ENCODE measurements around the gene TGFB3. TPM values are rescaled to one million over a fixed set of nuclear protein-coding genes. Genes with fewer than 3 reads are reported as not detected.

Gene TGFB3
- 1.3 TPM in 2 replicates for polyA plus RNA-seq
- 1.5 TPM in 2 replicates for polyA minus RNA-seq

DNA sequence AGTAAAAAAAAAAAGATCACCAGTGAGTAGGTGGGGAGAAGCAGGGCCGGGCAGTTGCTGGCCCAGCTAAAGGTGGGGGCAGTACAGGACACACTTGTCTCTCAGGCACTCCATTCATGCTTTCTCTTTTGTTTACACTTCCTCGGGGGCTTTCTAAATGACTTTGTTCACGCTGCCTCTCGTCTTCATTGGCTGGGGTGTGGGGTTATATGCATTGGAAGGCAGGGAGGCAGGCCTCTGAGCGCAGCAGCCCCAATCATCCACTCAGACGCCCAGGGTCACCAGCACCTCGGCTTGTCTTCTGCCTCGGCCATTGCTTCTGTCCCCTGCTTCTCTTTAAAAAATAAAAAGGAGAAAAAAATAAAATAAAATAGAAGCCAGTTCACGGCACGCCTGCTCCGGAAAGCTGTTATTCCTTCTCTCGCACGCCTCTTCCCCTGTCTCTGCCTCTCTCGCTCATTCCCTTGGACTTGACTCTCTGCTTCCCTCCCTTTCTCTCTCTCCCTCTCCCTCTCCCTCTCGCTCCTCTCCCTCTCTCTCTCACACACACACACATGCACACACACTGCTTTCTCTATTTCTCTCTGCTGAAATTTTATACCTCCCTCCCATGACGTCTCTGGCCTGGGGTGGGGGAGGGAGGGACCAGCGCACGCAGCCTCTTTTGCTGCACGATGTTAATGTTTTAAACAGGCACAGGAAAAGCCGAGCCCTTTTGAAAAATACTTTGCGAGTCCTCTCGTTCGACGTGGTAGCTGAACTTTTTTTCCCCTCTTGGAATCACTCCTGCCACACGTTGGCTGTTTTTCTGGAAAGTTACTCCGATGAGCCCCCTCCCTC, at the start of gene TGFB3:
TGFB3 (minus strand) TSS at position 570 of the 840 bp plus-strand sequence. CDS start 1,102 bp downstream, outside the sequence.
- Histone ChIP-seq H3K36me3 (ENCODE audit: insufficient read depth, low read length) (no peaks in the 10 kb centered on the region), H3K9me3 (ENCODE audit: low read length) (no peaks in the 10 kb centered on the region), H3K27me3 (ENCODE audit: insufficient read depth, low read depth, low read length) (peaks cover 5% of the 10 kb centered on the region), H3K4me3 (ENCODE audit: low read length) (peak within 1 kb of the TSS; percentile 83), H3K4me2 (ENCODE audit: low read length) (peak within 1 kb of the TSS; percentile 53), H3K9ac (ENCODE audit: low read length) (peak within 1 kb of the TSS; percentile 60), H3K79me2 (replicated peaks; ENCODE audit: insufficient read depth, low read length) (peaks cover 9% of the 10 kb centered on the region), H3F3A (ENCODE audit: insufficient read depth, low read length, poor library complexity, severe bottlenecking) (no peaks in the 10 kb centered on the region), H3K27ac (ENCODE audit: low read length) (no peak within 1 kb of the TSS), H4K20me1 (ENCODE audit: insufficient read depth) (no peaks in the 10 kb centered on the region), H3K9me2 (ENCODE audit: insufficient read depth, low read length) (no peaks in the 10 kb centered on the region), H2AFZ (ENCODE audit: low read depth, low read length) (peak within 1 kb of the TSS; percentile 30)
- TF ChIP-seq POLR2AphosphoS5 (IDR thresholded peaks at IDR 0.05) (no peak), TAF1 (IDR thresholded peaks at IDR 0.05; ENCODE audit: low read depth) (no peak), MXI1 (conservative IDR thresholded peaks at IDR 0.05; ENCODE audit: poor library complexity, severe bottlenecking) (peak; percentile 67), EP300 (conservative IDR thresholded peaks at IDR 0.05; ENCODE audit: poor library complexity, severe bottlenecking) (no peak), EZH2 (IDR thresholded peaks at IDR 0.05; ENCODE audit: borderline replicate concordance, insufficient read depth, low read length, poor library complexity, severe bottlenecking) (no peak), RAD21 (conservative IDR thresholded peaks at IDR 0.05) (no peak), SMC3 (conservative IDR thresholded peaks at IDR 0.05; ENCODE audit: poor library complexity) (no peak)
- TF ChIP-seq, protein P1, sequence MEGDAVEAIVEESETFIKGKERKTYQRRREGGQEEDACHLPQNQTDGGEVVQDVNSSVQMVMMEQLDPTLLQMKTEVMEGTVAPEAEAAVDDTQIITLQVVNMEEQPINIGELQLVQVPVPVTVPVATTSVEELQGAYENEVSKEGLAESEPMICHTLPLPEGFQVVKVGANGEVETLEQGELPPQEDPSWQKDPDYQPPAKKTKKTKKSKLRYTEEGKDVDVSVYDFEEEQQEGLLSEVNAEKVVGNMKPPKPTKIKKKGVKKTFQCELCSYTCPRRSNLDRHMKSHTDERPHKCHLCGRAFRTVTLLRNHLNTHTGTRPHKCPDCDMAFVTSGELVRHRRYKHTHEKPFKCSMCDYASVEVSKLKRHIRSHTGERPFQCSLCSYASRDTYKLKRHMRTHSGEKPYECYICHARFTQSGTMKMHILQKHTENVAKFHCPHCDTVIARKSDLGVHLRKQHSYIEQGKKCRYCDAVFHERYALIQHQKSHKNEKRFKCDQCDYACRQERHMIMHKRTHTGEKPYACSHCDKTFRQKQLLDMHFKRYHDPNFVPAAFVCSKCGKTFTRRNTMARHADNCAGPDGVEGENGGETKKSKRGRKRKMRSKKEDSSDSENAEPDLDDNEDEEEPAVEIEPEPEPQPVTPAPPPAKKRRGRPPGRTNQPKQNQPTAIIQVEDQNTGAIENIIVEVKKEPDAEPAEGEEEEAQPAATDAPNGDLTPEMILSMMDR (IDR thresholded peaks at IDR 0.05; ENCODE audit: poor library complexity, severe bottlenecking) = no peak
- TF ChIP-seq, protein P2, sequence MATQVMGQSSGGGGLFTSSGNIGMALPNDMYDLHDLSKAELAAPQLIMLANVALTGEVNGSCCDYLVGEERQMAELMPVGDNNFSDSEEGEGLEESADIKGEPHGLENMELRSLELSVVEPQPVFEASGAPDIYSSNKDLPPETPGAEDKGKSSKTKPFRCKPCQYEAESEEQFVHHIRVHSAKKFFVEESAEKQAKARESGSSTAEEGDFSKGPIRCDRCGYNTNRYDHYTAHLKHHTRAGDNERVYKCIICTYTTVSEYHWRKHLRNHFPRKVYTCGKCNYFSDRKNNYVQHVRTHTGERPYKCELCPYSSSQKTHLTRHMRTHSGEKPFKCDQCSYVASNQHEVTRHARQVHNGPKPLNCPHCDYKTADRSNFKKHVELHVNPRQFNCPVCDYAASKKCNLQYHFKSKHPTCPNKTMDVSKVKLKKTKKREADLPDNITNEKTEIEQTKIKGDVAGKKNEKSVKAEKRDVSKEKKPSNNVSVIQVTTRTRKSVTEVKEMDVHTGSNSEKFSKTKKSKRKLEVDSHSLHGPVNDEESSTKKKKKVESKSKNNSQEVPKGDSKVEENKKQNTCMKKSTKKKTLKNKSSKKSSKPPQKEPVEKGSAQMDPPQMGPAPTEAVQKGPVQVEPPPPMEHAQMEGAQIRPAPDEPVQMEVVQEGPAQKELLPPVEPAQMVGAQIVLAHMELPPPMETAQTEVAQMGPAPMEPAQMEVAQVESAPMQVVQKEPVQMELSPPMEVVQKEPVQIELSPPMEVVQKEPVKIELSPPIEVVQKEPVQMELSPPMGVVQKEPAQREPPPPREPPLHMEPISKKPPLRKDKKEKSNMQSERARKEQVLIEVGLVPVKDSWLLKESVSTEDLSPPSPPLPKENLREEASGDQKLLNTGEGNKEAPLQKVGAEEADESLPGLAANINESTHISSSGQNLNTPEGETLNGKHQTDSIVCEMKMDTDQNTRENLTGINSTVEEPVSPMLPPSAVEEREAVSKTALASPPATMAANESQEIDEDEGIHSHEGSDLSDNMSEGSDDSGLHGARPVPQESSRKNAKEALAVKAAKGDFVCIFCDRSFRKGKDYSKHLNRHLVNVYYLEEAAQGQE (IDR thresholded peaks at IDR 0.05; ENCODE audit: borderline replicate concordance) = no peak

DNA sequence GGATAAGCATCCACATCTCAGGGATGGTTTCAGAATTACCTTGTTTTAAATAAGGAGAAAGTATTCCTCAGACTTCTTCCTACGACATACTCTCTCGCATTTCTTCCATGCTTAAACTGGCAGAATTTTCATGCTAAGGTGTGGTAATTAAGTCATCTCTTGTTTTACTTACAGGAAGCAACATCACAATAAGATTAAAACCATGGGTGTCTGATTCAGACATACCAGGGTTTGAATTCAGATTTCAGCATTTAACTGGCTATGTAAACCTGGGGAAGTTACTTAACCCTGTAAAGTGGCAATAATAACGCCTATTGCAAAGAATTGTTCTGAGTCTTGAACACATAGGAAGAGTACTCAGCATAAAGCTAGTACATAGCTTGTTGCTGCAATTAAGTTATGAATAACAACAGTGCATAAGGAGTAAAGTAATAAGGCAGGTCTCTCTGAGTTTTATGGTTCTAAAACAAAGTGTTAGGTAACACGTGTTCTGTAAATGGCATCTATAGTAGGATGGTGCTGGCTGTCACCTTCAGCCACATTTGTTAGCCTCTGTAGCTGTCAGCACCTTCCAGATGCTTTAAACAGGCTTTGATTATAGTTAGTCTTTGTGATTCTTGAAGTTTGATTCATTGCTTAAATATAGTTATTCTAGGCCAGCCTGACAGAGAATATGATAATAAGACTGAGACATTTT, 42.6 kb upstream of the TGFB3 start:
- Histone ChIP-seq H3K79me2 (replicated peaks; ENCODE audit: insufficient read depth, low read length) (no peaks in the 10 kb centered on the region), H3K4me3 (ENCODE audit: low read length) (no peak overlapping the region), H3K27ac (ENCODE audit: low read length) (no peak overlapping the region), H3K9me3 (ENCODE audit: low read length) (peaks cover 2% of the 10 kb centered on the region), H2AFZ (ENCODE audit: low read depth, low read length) (no peak overlapping the region), H3K9ac (ENCODE audit: low read length) (no peak overlapping the region), H3K36me3 (ENCODE audit: insufficient read depth, low read length) (peaks cover 6% of the 10 kb centered on the region), H3K27me3 (ENCODE audit: insufficient read depth, low read depth, low read length) (no peaks in the 10 kb centered on the region), H3K9me2 (ENCODE audit: insufficient read depth, low read length) (no peaks in the 10 kb centered on the region), H3F3A (ENCODE audit: insufficient read depth, low read length, poor library complexity, severe bottlenecking) (no peaks in the 10 kb centered on the region), H4K20me1 (ENCODE audit: insufficient read depth) (no peaks in the 10 kb centered on the region), H3K4me2 (ENCODE audit: low read length) (no peak overlapping the region)
- TF ChIP-seq TAF1 (IDR thresholded peaks at IDR 0.05; ENCODE audit: low read depth) (no peak), MXI1 (conservative IDR thresholded peaks at IDR 0.05; ENCODE audit: poor library complexity, severe bottlenecking) (no peak), SMC3 (conservative IDR thresholded peaks at IDR 0.05; ENCODE audit: poor library complexity) (no peak), EP300 (conservative IDR thresholded peaks at IDR 0.05; ENCODE audit: poor library complexity, severe bottlenecking) (no peak), POLR2AphosphoS5 (IDR thresholded peaks at IDR 0.05) (no peak), EZH2 (IDR thresholded peaks at IDR 0.05; ENCODE audit: borderline replicate concordance, insufficient read depth, low read length, poor library complexity, severe bottlenecking) (no peak), RAD21 (conservative IDR thresholded peaks at IDR 0.05) (no peak)
- TF ChIP-seq, protein P2 (IDR thresholded peaks at IDR 0.05; ENCODE audit: borderline replicate concordance) = no peak
- TF ChIP-seq, protein P1 (IDR thresholded peaks at IDR 0.05; ENCODE audit: poor library complexity, severe bottlenecking) = no peak
